ENCODE measurements around the gene BCKDK. TPM values are rescaled to one million over a fixed set of nuclear protein-coding genes. Genes with fewer than 3 reads are reported as not detected.

Gene BCKDK
- total and polyA plus RNA-seq, 2 of the 13 experiments (the other 11 are each of a cell fraction or from before 2014, with no cell fraction given), result 24.9 to 42.6 TPM

GRCh38 chr16:31108035-31108793 lies at the start of gene BCKDK (continued):
- TF ChIP-seq ASH2L (IDR thresholded peaks at IDR 0.05; ENCODE audit: insufficient read length, low read depth, low read length) (peak; percentile 40), NR1H2 (CRISPR knock-in tag; IDR thresholded peaks at IDR 0.05; ENCODE audit: borderline replicate concordance, low read depth) (no peak), ELK4 (CRISPR knock-in tag; IDR thresholded peaks at IDR 0.05; ENCODE audit: borderline replicate concordance) (no peak), ZNF362 (CRISPR knock-in tag; IDR thresholded peaks at IDR 0.05; ENCODE audit: borderline replicate concordance) (no peak), SIX1 (CRISPR knock-in tag; IDR thresholded peaks at IDR 0.05; ENCODE audit: borderline replicate concordance) (no peak), XRCC5 (optimal IDR thresholded peaks at IDR 0.05; ENCODE audit: low read length) (peak; percentile 63), HNF4A (CRISPR knock-in tag; IDR thresholded peaks at IDR 0.05) (no peak), ARNTL (CRISPR knock-in tag; IDR thresholded peaks at IDR 0.05) (peak; percentile 75), ZNF335 (CRISPR knock-in tag; IDR thresholded peaks at IDR 0.05) (0 out of 2 replicates have a peak, but pooled peaks have one; percentile 53), KLF15 (CRISPR knock-in tag; IDR thresholded peaks at IDR 0.05; ENCODE audit: borderline replicate concordance) (no peak), HNRNPH1 (optimal IDR thresholded peaks at IDR 0.05; ENCODE audit: low read depth, low read length) (no peak), PPARG (CRISPR knock-in tag; conservative IDR thresholded peaks at IDR 0.05) (0 out of 2 replicates have a peak, but pooled peaks have one; percentile 34), GRHL1 (CRISPR knock-in tag; conservative IDR thresholded peaks at IDR 0.05) (no peak), TEAD3 (CRISPR knock-in tag; optimal IDR thresholded peaks at IDR 0.05; ENCODE audit: borderline replicate concordance) (peak; percentile 58), HOXA7 (CRISPR knock-in tag; IDR thresholded peaks at IDR 0.05) (no peak), ZNF367 (CRISPR knock-in tag; IDR thresholded peaks at IDR 0.05; ENCODE audit: borderline replicate concordance) (no peak), TRAFD1 (CRISPR knock-in tag; IDR thresholded peaks at IDR 0.05; ENCODE audit: borderline replicate concordance) (no peak), SETDB1 (CRISPR knock-in tag; IDR thresholded peaks at IDR 0.05; ENCODE audit: borderline replicate concordance) (no peak), NCOA1 (CRISPR knock-in tag; IDR thresholded peaks at IDR 0.05) (no peak), MLXIP (CRISPR knock-in tag; IDR thresholded peaks at IDR 0.05; ENCODE audit: borderline replicate concordance) (no peak)
